GM10248 (cell line): Measurements from ENCODE around the gene TADA3.

Experiments used
- CTCF ChIA-PET: fragments of 300-600 bp; sonication (Branson Sonifier 250); formaldehyde crosslinking; extraction: SDS; loops from one replicate; lab custom pipeline; 2021; ENCODE audit warnings: antibody characterized with exemption; lab: Yijun Ruan, JAX
- POLR2A ChIA-PET: fragments of 350-650 bp; sonication (Branson Sonifier 250); formaldehyde crosslinking; extraction: SDS; loops from one replicate; lab custom pipeline; 2020; ENCODE audit warnings: antibody characterized with exemption; lab: Yijun Ruan, JAX
- DNase-seq: peaks from one replicate; pipeline ENCODE4 v3.0.0; 2012; ENCODE audit errors: extremely low spot score
- CTCF ChIP-seq: IDR thresholded peaks from 2 replicates; pipeline ENCODE4 v1.5.1; 2012; ENCODE audit warnings: mild to moderate bottlenecking, low read depth; ENCODE audit errors: extremely low read depth, missing control alignments, control extremely low read depth

TADA3 gene

GRCh38 chr3:9743548-9743947 is 48.7 kb downstream of the TADA3 start:
- TF ChIP-seq CTCF = no peak
- CTCF ChIA-PET = interaction anchor here (5.6 kb wide), 1 partner anchor 10 kb away, joined by 26 read pairs; the partner anchor contains the start of gene BRPF1
- POLR2A ChIA-PET = no interaction called here

GRCh38 chr3:9742560-9742959 is 49.7 kb downstream of the TADA3 start:
- CTCF ChIA-PET = interaction anchor here (5.6 kb wide), 1 partner anchor 9 kb away, joined by 26 read pairs; the partner anchor contains the start of gene BRPF1
- POLR2A ChIA-PET = no interaction called here
- no peak for DNase-seq
- no peak for TF ChIP-seq CTCF

More at GRCh38 chr3:9743548-9743947, 48.7 kb downstream of the TADA3 start:
- no peak for DNase-seq

- DNase-seq = no peak
- ChIA-PET POLR2A (no interaction called here), CTCF (interaction anchor here (2.9 kb wide), 1 partner anchor 12 kb away, joined by 11 read pairs; no protein-coding TSS in a partner anchor)
- TF ChIP-seq CTCF = no peak
Measured at GRCh38 chr3:9739181-9739580, 53.1 kb downstream of the TADA3 start.

GRCh38 chr3:9736831-9737230 is 55.4 kb downstream of the TADA3 start:
- no peak for TF ChIP-seq CTCF
- ChIA-PET POLR2A (interaction anchor here (1.0 kb wide), 1 partner anchor 11 kb away, joined by 3 read pairs; no protein-coding TSS in a partner anchor), CTCF (interaction anchor here (1.0 to 2.9 kb wide), 4 partner anchors 9 to 22 kb away, joined by 3 to 11 read pairs (median 4); no protein-coding TSS in a partner anchor)
- no peak for DNase-seq

- TF ChIP-seq CTCF = no peak
- POLR2A ChIA-PET = interaction anchor here (0.8 to 3.0 kb wide), 3 partner anchors 15 to 79 kb away, joined by 3 to 11 read pairs (median 4); partner anchors contain the start of gene OGG1
- DNase-seq = no peak
- CTCF ChIA-PET = interaction anchor here (0.7 to 3.7 kb wide), 7 partner anchors 10 to 531 kb away, joined by 3 to 26 read pairs (median 4); partner anchors contain the start of gene OGG1
Measured at GRCh38 chr3:9732740-9733115, 59.5 kb downstream of the TADA3 start.

- CTCF ChIA-PET = interaction anchor here (0.7 to 3.7 kb wide), 8 partner anchors 10 to 531 kb away, joined by 3 to 26 read pairs (median 4); partner anchors contain the start of gene OGG1
- peak; percentile 32 for DNase-seq
- TF ChIP-seq CTCF = no peak
- POLR2A ChIA-PET = interaction anchor here (0.8 to 3.0 kb wide), 3 partner anchors 15 to 79 kb away, joined by 3 to 11 read pairs (median 4); partner anchors contain the start of gene OGG1
Measured at GRCh38 chr3:9732080-9732739, 60.1 kb downstream of the TADA3 start.
